IMR-90 (cell line): ENCODE results near the gene UNC119. TPM values are rescaled to one million over a fixed set of nuclear protein-coding genes. Genes with fewer than 3 reads are reported as not detected.

Experiments
- ATAC-seq: fragments of 200-7000 bp; cut with Tn5 transposase; 2 replicates; pipeline ENCODE4 v1.9.1; 2020; ENCODE audit warnings: low read depth, mild to moderate bottlenecking, moderate library complexity
- BruUV-seq: library from RNA; stranded (reverse); fragments of 400-500 nt; replicated peaks from 2 replicates; lab custom pipeline; 2021; lab: Mats Ljungman, UMichigan
- CTCF ChIA-PET: fragments of 300-600 bp; formaldehyde crosslinking; extraction: SDS; loops from one replicate; lab custom pipeline; 2021; ENCODE audit warnings: antibody characterized with exemption; lab: Yijun Ruan, JAX
- POLR2A ChIA-PET: fragments of 300-600 bp; sonication (Branson Sonifier 250); formaldehyde crosslinking; loops from one replicate; lab custom pipeline; 2022; ENCODE audit warnings: antibody characterized with exemption; ENCODE audit not compliant: unreplicated experiment; lab: Charles Lee
- DNase-seq: peaks from one replicate; pipeline ENCODE4 v3.0.0; 2013
- H2AFZ ChIP-seq: replicated peaks from 2 replicates; pipeline ENCODE3; 2013; ENCODE audit warnings: low read length, mild to moderate bottlenecking; ENCODE audit not compliant: poor library complexity
- H2AK5ac ChIP-seq: 2 replicates; pipeline ENCODE4 v1.6.1; 2013; ENCODE audit warnings: low read depth, low read length, inconsistent platforms
- H2AK9ac ChIP-seq: replicated peaks from 2 replicates; pipeline ENCODE3; 2013; ENCODE audit warnings: mild to moderate bottlenecking, low read depth, low read length, moderate library complexity; ENCODE audit not compliant: poor library complexity
- H2BK120ac ChIP-seq: 2 replicates; pipeline ENCODE4 v1.6.1; 2013; ENCODE audit warnings: low read depth, low read length, inconsistent platforms
- H2BK15ac ChIP-seq: 3 replicates; pipeline ENCODE4 v1.6.1; 2013; ENCODE audit warnings: low read depth, low read length, inconsistent platforms
- H2BK20ac ChIP-seq: 2 replicates; pipeline ENCODE4 v1.6.1; 2013; ENCODE audit warnings: low read depth, mild to moderate bottlenecking, inconsistent platforms, low read length, moderate library complexity
- H2BK5ac ChIP-seq: 2 replicates; pipeline ENCODE4 v1.6.1; 2013; ENCODE audit warnings: mild to moderate bottlenecking, low read depth, low read length, inconsistent platforms; ENCODE audit not compliant: poor library complexity, severe bottlenecking
- H3K14ac ChIP-seq: replicated peaks from 2 replicates; pipeline ENCODE4 v1.6.1; 2013; ENCODE audit warnings: low read depth, low read length, inconsistent platforms
- H3K18ac ChIP-seq: 2 replicates; pipeline ENCODE4 v1.6.1; 2013; ENCODE audit warnings: low read depth, low read length, control low read depth
- H3K23ac ChIP-seq: 2 replicates; pipeline ENCODE4 v1.6.1; 2013; ENCODE audit warnings: low read depth, low read length, inconsistent platforms
- H3K27ac ChIP-seq: 2 replicates; pipeline ENCODE4 v1.5.1; 2013; ENCODE audit warnings: mild to moderate bottlenecking, control low read depth, low read length; ENCODE audit not compliant: insufficient read depth
- H3K27me3 ChIP-seq: 2 replicates; pipeline ENCODE4 v1.6.1; 2013; ENCODE audit warnings: low read length; ENCODE audit not compliant: control insufficient read depth, insufficient read depth
- H3K36me3 ChIP-seq: 2 replicates; pipeline ENCODE4 v1.6.1; 2013; ENCODE audit warnings: low read length, mixed read lengths; ENCODE audit not compliant: control insufficient read depth, insufficient read depth
- H3K4ac ChIP-seq: 2 replicates; pipeline ENCODE4 v1.6.1; 2013; ENCODE audit warnings: low read depth, low read length, inconsistent platforms
- H3K4me1 ChIP-seq: 2 replicates; pipeline ENCODE4 v1.6.1; 2013; ENCODE audit warnings: low read length, mixed read lengths; ENCODE audit not compliant: control insufficient read depth, insufficient read depth
- H3K4me2 ChIP-seq: 2 replicates; pipeline ENCODE4 v1.6.1; 2013; ENCODE audit warnings: low read depth, mild to moderate bottlenecking, control low read depth, low read length, moderate library complexity
- H3K4me3 ChIP-seq: 2 replicates; pipeline ENCODE4 v1.5.1; 2013; ENCODE audit warnings: low read depth, mild to moderate bottlenecking, control low read depth, low read length, moderate library complexity; ENCODE audit not compliant: insufficient read depth
- H3K56ac ChIP-seq: 2 replicates; pipeline ENCODE4 v1.6.1; 2013; ENCODE audit warnings: low read length, inconsistent platforms; ENCODE audit not compliant: insufficient read depth; ENCODE audit errors: extremely low read depth
- H3K79me1 ChIP-seq, 2 experiments: 2 replicates each; pipeline ENCODE4 v1.6.1; 2013; ENCODE audit warnings: low read length in 2 of 2, inconsistent platforms in 1 of 2, low read depth in 1 of 2
- H3K9ac ChIP-seq: 2 replicates; pipeline ENCODE4 v1.6.1; 2013; ENCODE audit warnings: low read depth, low read length, control low read depth
- H3K9me1 ChIP-seq: 2 replicates; pipeline ENCODE4 v1.6.1; 2013; ENCODE audit warnings: low read length, inconsistent platforms; ENCODE audit not compliant: insufficient read depth
- H3K9me3 ChIP-seq: 2 replicates; pipeline ENCODE4 v1.6.1; 2013; ENCODE audit warnings: low read length; ENCODE audit not compliant: control insufficient read depth, insufficient read depth
- H4K20me1 ChIP-seq: 2 replicates; pipeline ENCODE4 v1.6.1; 2013; ENCODE audit warnings: low read length, inconsistent platforms; ENCODE audit not compliant: insufficient read depth
- H4K5ac ChIP-seq: 2 replicates; pipeline ENCODE4 v1.6.1; 2013; ENCODE audit warnings: mild to moderate bottlenecking, low read depth, low read length, control low read depth
- H4K8ac ChIP-seq, 2 experiments: 2 replicates each; pipeline ENCODE4 v1.6.1; 2013; ENCODE audit warnings: low read depth in 2 of 2, low read length in 2 of 2, control low read depth in 1 of 2, inconsistent platforms in 1 of 2
- H4K91ac ChIP-seq: 2 replicates; pipeline ENCODE4 v1.6.1; 2013; ENCODE audit warnings: low read depth, low read length, inconsistent platforms; ENCODE audit not compliant: insufficient read depth
- CEBPB ChIP-seq: IDR thresholded peaks from 2 replicates; pipeline ENCODE4 v1.6.1; 2012; ENCODE audit warnings: low read depth, low read length, improper control_type of control experiment
- MAFK ChIP-seq: IDR thresholded peaks from 2 replicates; pipeline ENCODE4 v1.6.1; 2012; ENCODE audit warnings: low read depth, low read length, improper control_type of control experiment
- MXI1 ChIP-seq: IDR thresholded peaks from 2 replicates; pipeline ENCODE4 v1.6.1; 2012; ENCODE audit warnings: low read depth, mild to moderate bottlenecking, low read length, moderate library complexity, borderline replicate concordance
- NFE2L2 ChIP-seq: fragments of 150-350 bp; IDR thresholded peaks from 2 replicates; pipeline ENCODE4 v1.6.1; 2016; ENCODE audit warnings: low read depth, mild to moderate bottlenecking, low read length
- RAD21 ChIP-seq: IDR thresholded peaks from 2 replicates; pipeline ENCODE4 v1.6.1; 2012; ENCODE audit warnings: low read length, improper control_type of control experiment
- RCOR1 ChIP-seq: IDR thresholded peaks from 2 replicates; pipeline ENCODE4 v1.6.1; 2012; ENCODE audit warnings: mild to moderate bottlenecking, low read length, improper control_type of control experiment; ENCODE audit not compliant: insufficient replicate concordance
- SMC3 ChIP-seq: fragments of 150-350 bp; IDR thresholded peaks from 2 replicates; pipeline ENCODE4 v1.6.1; 2016; ENCODE audit warnings: low read depth, mild to moderate bottlenecking, antibody characterized with exemption, low read length, moderate library complexity
- WGBS, 2 experiments: methylation state at CpG; one replicate each; pipeline versions ENCODE4 v1.1.5 to v1.1.7; 2013; ENCODE audit warnings: missing lambda C conversion rate in 2 of 2; ENCODE audit not compliant: insufficient read length in 1 of 2; ENCODE audit errors: extremely low coverage in 2 of 2; 5-methylcytosine and 5-hydroxymethylcytosine counted together
- dilution Hi-C: fragments of 300-500 bp; cut with HindIII; formaldehyde crosslinking; loops from one replicate; pipeline ENCODE4 v1.14.3; 2018; ENCODE audit warnings: low sequenced_read_pairs; ENCODE audit not compliant: unreplicated experiment
- in situ Hi-C: fragments of 300-500 bp; cut with MboI; formaldehyde crosslinking; loops from 3 replicates; pipeline ENCODE4 v1.14.3; 2019; ENCODE audit warnings: low sequenced_read_pairs, inconsistent platforms, mixed read lengths
- intact Hi-C: fragments of 100-400 bp; cut with micrococcal nuclease; formaldehyde crosslinking; loops from 2 replicates; pipeline ENCODE4 v1.10.0; 2022
- polyA plus RNA-seq, 3 experiments: library from polyadenylated mRNA; depleted of rRNA; stranded (reverse); fragments of >200 nt; gene quantifications; 2 replicates each; pipeline ENCODE4 v1.2.3, GENCODE V29; 2012; ENCODE audit warnings: low replicate concordance in 1 of 3
- total RNA-seq: library from RNA; depleted of rRNA; stranded (reverse); fragments of >200 nt; gene quantifications from 2 replicates; pipeline ENCODE4 v1.2.3, GENCODE V29; 2012
- TF ChIP-seq, protein P1 (sequence below): fragments of 150-350 bp; IDR thresholded peaks from 2 replicates; pipeline ENCODE4 v1.6.1; 2016; ENCODE audit warnings: low read depth, mild to moderate bottlenecking, low read length, moderate library complexity, borderline replicate concordance
- TF ChIP-seq, protein P2 (sequence below): fragments of 150-350 bp; IDR thresholded peaks from 2 replicates; pipeline ENCODE4 v1.6.1; 2017; ENCODE audit warnings: mild to moderate bottlenecking, antibody characterized with exemption, low read length, low read depth

UNC119 gene
- total and polyA plus RNA-seq, 2 of the 4 experiments (the other 2 are of a cell fraction) = 22.4 to 57.4 TPM

DNA sequence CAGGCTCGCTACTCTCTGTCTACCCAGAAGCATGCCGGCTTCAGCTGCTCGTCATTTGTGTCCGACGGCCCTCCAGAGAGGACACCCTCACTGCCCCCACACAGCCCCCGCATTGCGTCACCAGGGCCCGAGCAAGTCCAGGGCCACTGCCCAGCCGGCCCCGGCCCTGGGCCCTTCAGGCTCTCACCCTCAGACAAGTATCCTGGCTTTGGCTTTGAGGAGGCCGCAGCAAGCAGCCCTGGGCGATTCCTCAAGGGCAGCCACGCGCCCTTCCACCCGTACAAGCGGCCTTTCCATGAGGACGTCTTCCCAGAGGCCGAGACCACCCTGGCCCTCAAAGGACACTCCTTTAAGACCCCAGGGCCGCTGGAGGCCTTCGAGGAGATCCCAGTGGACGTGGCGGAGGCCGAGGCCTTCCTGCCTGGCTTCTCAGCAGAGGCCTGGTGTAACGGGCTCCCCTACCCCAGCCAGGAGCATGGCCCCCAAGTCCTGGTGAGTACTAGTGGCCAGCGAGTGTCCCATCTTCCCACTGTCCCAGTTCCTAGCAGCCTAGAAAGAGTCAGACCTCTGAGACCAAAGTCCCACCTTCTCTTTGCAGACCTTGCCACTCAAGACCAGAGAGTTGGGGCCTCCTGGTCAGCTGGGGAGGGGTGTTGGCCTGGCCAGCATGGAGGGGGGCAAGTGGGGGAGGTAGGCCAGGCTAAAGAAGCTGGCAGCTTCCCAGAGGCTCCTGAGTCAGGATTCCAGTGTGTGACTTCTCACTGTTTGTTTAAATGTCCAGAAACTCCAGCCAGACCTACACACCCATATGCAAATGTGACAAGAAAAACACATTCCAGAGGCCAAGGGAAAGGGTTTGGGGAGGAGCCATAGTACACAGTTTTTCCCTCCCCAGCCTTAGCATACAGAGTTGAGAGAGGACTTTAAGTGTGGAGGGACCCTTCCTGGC, 27.7 kb downstream of the UNC119 start (continued):
- TF ChIP-seq, protein P1, sequence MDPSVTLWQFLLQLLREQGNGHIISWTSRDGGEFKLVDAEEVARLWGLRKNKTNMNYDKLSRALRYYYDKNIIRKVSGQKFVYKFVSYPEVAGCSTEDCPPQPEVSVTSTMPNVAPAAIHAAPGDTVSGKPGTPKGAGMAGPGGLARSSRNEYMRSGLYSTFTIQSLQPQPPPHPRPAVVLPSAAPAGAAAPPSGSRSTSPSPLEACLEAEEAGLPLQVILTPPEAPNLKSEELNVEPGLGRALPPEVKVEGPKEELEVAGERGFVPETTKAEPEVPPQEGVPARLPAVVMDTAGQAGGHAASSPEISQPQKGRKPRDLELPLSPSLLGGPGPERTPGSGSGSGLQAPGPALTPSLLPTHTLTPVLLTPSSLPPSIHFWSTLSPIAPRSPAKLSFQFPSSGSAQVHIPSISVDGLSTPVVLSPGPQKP = no peak
- no peak for TF ChIP-seq MXI1

DNA sequence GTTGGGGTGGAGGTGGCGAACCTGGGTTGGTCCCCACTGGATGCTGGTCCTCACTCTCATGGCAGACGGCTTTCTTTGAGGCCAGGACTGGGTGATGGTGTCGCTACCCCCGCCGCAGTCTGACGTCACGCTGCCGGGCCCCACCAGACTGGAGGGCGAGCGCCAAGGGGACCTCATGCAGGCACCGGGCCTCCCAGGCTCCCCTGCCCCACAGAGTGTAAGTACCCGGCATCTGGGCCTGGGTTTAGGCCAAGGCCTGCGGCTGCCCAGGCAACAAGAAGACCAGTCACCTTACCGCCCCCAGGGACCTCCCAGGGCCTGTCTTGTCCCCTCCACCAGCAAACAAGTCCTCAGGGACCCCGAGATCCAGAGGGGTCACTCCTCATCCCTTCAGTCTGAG, 28.5 kb downstream of the UNC119 start:
- H3K27ac ChIP-seq = no peak overlapping the region
- H3K9me1 ChIP-seq = peaks cover 6% of the 10 kb centered on the region
- no TSS peak for BruUV-seq
- no peak overlapping the region for H3K4me2 ChIP-seq
- H3K23ac ChIP-seq = no peak overlapping the region
- H2BK15ac ChIP-seq = no peak overlapping the region
- ChIA-PET CTCF (no interaction called here), POLR2A (no interaction called here)
- H3K4ac ChIP-seq = no peak overlapping the region
- in situ Hi-C loops (no loop called here), intact Hi-C loops (no loop called here), dilution Hi-C loops (no loop called here)
- H2AK9ac ChIP-seq = no peak overlapping the region
- H3K4me1 ChIP-seq = peaks cover 13% of the 10 kb centered on the region
- H3K56ac ChIP-seq = no peak overlapping the region
- no peak overlapping the region for H2BK120ac ChIP-seq
- no peak overlapping the region for H3K9ac ChIP-seq
- no peak overlapping the region for H4K91ac ChIP-seq
- no peak for ATAC-seq
- H3K18ac ChIP-seq = no peak overlapping the region
- no peak overlapping the region for H3K4me3 ChIP-seq
- TF ChIP-seq, protein P1 = no peak
- TF ChIP-seq RAD21 (no peak), MAFK (no peak), CEBPB (no peak), NFE2L2 (no peak), RCOR1 (no peak), SMC3 (no peak)
- TF ChIP-seq, protein P2, sequence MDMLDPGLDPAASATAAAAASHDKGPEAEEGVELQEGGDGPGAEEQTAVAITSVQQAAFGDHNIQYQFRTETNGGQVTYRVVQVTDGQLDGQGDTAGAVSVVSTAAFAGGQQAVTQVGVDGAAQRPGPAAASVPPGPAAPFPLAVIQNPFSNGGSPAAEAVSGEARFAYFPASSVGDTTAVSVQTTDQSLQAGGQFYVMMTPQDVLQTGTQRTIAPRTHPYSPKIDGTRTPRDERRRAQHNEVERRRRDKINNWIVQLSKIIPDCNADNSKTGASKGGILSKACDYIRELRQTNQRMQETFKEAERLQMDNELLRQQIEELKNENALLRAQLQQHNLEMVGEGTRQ = no peak
- no peaks in the 10 kb centered on the region for H4K20me1 ChIP-seq
- no peaks in the 10 kb centered on the region for H3K36me3 ChIP-seq
- H4K5ac ChIP-seq = no peak overlapping the region
- H3K79me1 ChIP-seq = no peaks in the 10 kb centered on the region
- no peak overlapping the region for H2BK20ac ChIP-seq
- no peaks in the 10 kb centered on the region for H3K9me3 ChIP-seq
- no peak overlapping the region for H2BK5ac ChIP-seq
- H4K8ac ChIP-seq = no peak overlapping the region
- H3K27me3 ChIP-seq = peaks cover 28% of the 10 kb centered on the region
- 100% methylated on average over 1 of the region's 15 CpGs; no CpG with 5 or more reads in 1 of the 2 experiments for WGBS, 2 experiments
- no peak overlapping the region for H2AFZ ChIP-seq
- DNase-seq = no peak
- no peak overlapping the region for H3K14ac ChIP-seq
- no peak overlapping the region for H2AK5ac ChIP-seq
